Keratinocyte (primary cell): ENCODE measurements around the gene KCND2. TPM values are rescaled to one million over a fixed set of nuclear protein-coding genes. Genes with fewer than 3 reads are reported as not detected.

Experiments
- DNase-seq: peaks from one replicate; pipeline ENCODE4 v3.0.0-alpha.2; 2011; ENCODE audit warnings: low read depth, missing footprints, low spot score
- FAIRE-seq: peaks from 2 replicates; lab custom pipeline; 2011; peaks lifted over from hg19 to GRCh38; lab: Jason Lieb, UNC
- H2AFZ ChIP-seq: 2 replicates; pipeline ENCODE4 v1.6.0; 2012; ENCODE audit warnings: low read length, control low read depth, inconsistent platforms; ENCODE audit not compliant: control insufficient read depth
- H3K27ac ChIP-seq: 2 replicates; pipeline ENCODE4 v1.5.1; 2011; ENCODE audit warnings: low read length; ENCODE audit not compliant: control insufficient read depth, insufficient read depth
- H3K27me3 ChIP-seq: 3 replicates; pipeline ENCODE4 v1.6.0; 2011; ENCODE audit warnings: low read length; ENCODE audit not compliant: control insufficient read depth, insufficient read depth; ENCODE audit errors: extremely low read depth
- H3K36me3 ChIP-seq, 2 experiments: 2 replicates in 1 of 2; 3 replicates in 1 of 2; pipeline ENCODE4 v1.5.1; 2011; ENCODE audit warnings: low read length in 2 of 2, mild to moderate bottlenecking in 1 of 2; ENCODE audit not compliant: control insufficient read depth in 2 of 2, insufficient read depth in 2 of 2; ENCODE audit errors: extremely low read depth in 1 of 2
- H3K4me1 ChIP-seq: 3 replicates; pipeline ENCODE4 v1.5.1; 2011; ENCODE audit warnings: low read length; ENCODE audit not compliant: control insufficient read depth, insufficient read depth; ENCODE audit errors: extremely low read depth
- H3K4me2 ChIP-seq: 3 replicates; pipeline ENCODE4 v1.6.0; 2011; ENCODE audit warnings: low read depth, low read length; ENCODE audit not compliant: control insufficient read depth, insufficient read depth; ENCODE audit errors: extremely low read depth
- H3K4me3 ChIP-seq, 3 experiments: fragments of 200-600 bp in 1 of 3; sonication (generic) in 1 of 3; 2 replicates in 2 of 3; 3 replicates in 1 of 3; pipeline ENCODE4 v1.5.1; 2011 to 2016; ENCODE audit warnings: low read length in 3 of 3, mild to moderate bottlenecking in 3 of 3, control low read depth in 2 of 3, inconsistent platforms in 1 of 3, low read depth in 1 of 3, mixed read lengths in 1 of 3, mixed run types in 1 of 3, moderate library complexity in 1 of 3; ENCODE audit not compliant: control insufficient read depth in 2 of 3, insufficient read depth in 2 of 3; ENCODE audit errors: extremely low read depth in 1 of 3
- H3K79me2 ChIP-seq: 2 replicates; pipeline ENCODE4 v1.6.0; 2012; ENCODE audit warnings: low read length; ENCODE audit not compliant: control insufficient read depth, insufficient read depth
- H3K9ac ChIP-seq: 3 replicates; pipeline ENCODE4 v1.6.0; 2011; ENCODE audit warnings: low read length; ENCODE audit not compliant: control insufficient read depth, insufficient read depth; ENCODE audit errors: extremely low read depth
- H3K9me1 ChIP-seq: 3 replicates; pipeline ENCODE4 v1.6.0; 2011; ENCODE audit warnings: low read length; ENCODE audit not compliant: control insufficient read depth, insufficient read depth; ENCODE audit errors: extremely low read depth
- H3K9me3 ChIP-seq: 2 replicates; pipeline ENCODE4 v1.5.1; 2012; ENCODE audit warnings: low read depth, low read length; ENCODE audit not compliant: control insufficient read depth
- H4K20me1 ChIP-seq: 3 replicates; pipeline ENCODE4 v1.6.0; 2011; ENCODE audit warnings: low read length; ENCODE audit not compliant: control insufficient read depth, insufficient read depth; ENCODE audit errors: extremely low read depth
- CTCF ChIP-seq, 3 experiments: IDR thresholded peaks in 1 of 3; conservative IDR thresholded peaks in 1 of 3; optimal IDR thresholded peaks in 1 of 3; 2 replicates in 2 of 3; 3 replicates in 1 of 3; pipeline versions ENCODE3 to v1.5.1; 2011; ENCODE audit warnings: low read length in 3 of 3, mild to moderate bottlenecking in 3 of 3, moderate library complexity in 2 of 3, control low read depth in 1 of 3, inconsistent platforms in 1 of 3; ENCODE audit not compliant: insufficient read depth in 2 of 3; ENCODE audit errors: extremely low read depth in 1 of 3
- EZH2 ChIP-seq: IDR thresholded peaks from one replicate; pipeline ENCODE4 v1.6.1; 2012; ENCODE audit warnings: inconsistent platforms, mild to moderate bottlenecking, low read length, moderate library complexity
- dilution Hi-C: fragments of 300-500 bp; cut with MboI; formaldehyde crosslinking; loops from one replicate; pipeline ENCODE4 v1.7.0; 2020; ENCODE audit warnings: low sequenced_read_pairs; ENCODE audit not compliant: extremely low pct_ligation_motif_present
- polyA plus RNA-seq, 5 experiments: library from polyadenylated mRNA; depleted of rRNA in 3 of 5; stranded (reverse) in 3 of 5; stranded (forward) in 1 of 5; unstranded in 1 of 5; fragments of >200 nt; gene quantifications; 1 replicate in 1 of 5; 2 replicates in 3 of 5; 3 replicates in 1 of 5; pipeline versions ENCODE4 v1.2.1 to v1.2.3, GENCODE V29; 2011 to 2012; ENCODE audit warnings: missing spikeins in 2 of 5, low read depth in 1 of 5, low replicate concordance in 1 of 5

Gene KCND2
- polyA plus RNA-seq, 1 donor (not counting 4 experiments of a cell fraction or from before 2014, with no cell fraction given) = not detected

DNA sequence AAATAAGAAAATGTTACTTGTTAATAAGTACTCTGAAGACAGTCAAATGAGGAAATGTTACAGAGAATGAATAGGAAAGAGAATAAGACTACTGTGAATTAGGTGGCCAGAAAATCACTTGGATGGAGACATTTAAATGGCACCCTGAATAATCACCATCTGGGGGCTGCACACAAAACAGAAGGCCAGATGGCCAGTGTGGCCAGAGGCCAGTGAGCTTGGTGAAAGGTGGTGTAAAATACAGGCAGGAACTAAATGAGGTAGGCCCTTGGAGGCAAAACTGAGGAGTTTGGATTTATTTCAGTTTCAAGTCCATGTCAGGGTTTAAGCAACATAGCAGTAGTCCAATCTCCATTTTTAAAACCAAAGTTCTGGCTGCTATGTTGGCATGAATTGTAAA lies 458.3 kb downstream of the KCND2 start:
- no peaks in the 10 kb centered on the region for H4K20me1 ChIP-seq
- H3K27me3 ChIP-seq = peaks cover 3% of the 10 kb centered on the region
- H3K9me3 ChIP-seq = no peaks in the 10 kb centered on the region
- H3K4me3 ChIP-seq = no peak overlapping the region
- DNase-seq (no peak), FAIRE-seq (no peak)
- no peaks in the 10 kb centered on the region for H3K4me1 ChIP-seq
- no peaks in the 10 kb centered on the region for H3K9me1 ChIP-seq
- dilution Hi-C loops = no loop called here
- no peak overlapping the region for H3K27ac ChIP-seq
- TF ChIP-seq CTCF (optimal IDR thresholded peaks at IDR 0.05 in 1 of 3, IDR thresholded peaks at IDR 0.05 in 1 of 3, conservative IDR thresholded peaks at IDR 0.05 in 1 of 3; ENCODE audit: extremely low read depth in 1 of 3, insufficient read depth in 2 of 3, low read length in 3 of 3) = no peak
- no peak for TF ChIP-seq EZH2
- H3K9ac ChIP-seq = no peak overlapping the region
- H3K79me2 ChIP-seq = no peaks in the 10 kb centered on the region
- no peaks in the 10 kb centered on the region for H3K36me3 ChIP-seq
- no peak overlapping the region for H2AFZ ChIP-seq
- H3K4me2 ChIP-seq = no peak overlapping the region

DNA sequence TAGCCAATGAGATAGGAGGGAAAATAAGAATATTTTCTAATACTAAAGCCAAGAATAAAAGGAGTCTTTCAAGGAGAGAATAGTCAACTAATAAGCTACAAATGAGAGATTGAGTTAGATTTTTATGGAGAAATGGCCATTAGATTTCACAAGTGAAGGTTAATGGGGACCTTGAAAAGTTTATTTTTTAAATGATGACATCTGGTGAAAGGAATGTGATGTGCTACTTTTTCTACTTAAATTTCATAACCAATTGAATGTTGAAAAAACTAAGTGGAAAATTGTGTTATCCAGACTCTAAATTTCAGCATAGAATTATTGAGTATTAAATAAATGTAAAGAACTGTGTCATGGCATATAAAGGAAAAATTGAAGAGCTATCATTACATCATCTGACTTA lies 459.3 kb downstream of the KCND2 start:
- TF ChIP-seq CTCF (optimal IDR thresholded peaks at IDR 0.05 in 1 of 3, IDR thresholded peaks at IDR 0.05 in 1 of 3, conservative IDR thresholded peaks at IDR 0.05 in 1 of 3; ENCODE audit: extremely low read depth in 1 of 3, insufficient read depth in 2 of 3, low read length in 3 of 3) (no peak), EZH2 (no peak)
- H3K27ac ChIP-seq = no peak overlapping the region
- H3K4me3 ChIP-seq = no peak overlapping the region
- dilution Hi-C loops = no loop called here
- no peaks in the 10 kb centered on the region for H3K9me3 ChIP-seq
- H3K27me3 ChIP-seq = peaks cover 3% of the 10 kb centered on the region
- FAIRE-seq = no peak
- no peak overlapping the region for H2AFZ ChIP-seq
- no peaks in the 10 kb centered on the region for H3K9me1 ChIP-seq
- H3K4me1 ChIP-seq = no peaks in the 10 kb centered on the region
- no peaks in the 10 kb centered on the region for H3K36me3 ChIP-seq
- no peaks in the 10 kb centered on the region for H3K79me2 ChIP-seq
- H3K4me2 ChIP-seq = no peak overlapping the region
- no peak overlapping the region for H3K9ac ChIP-seq
- no peak for DNase-seq
- no peaks in the 10 kb centered on the region for H4K20me1 ChIP-seq
